Esophagus squamous epithelium (tissue), 4 donors: ENCODE results near the gene SCN4B.

Experiments used
- CTCF ChIP-seq, 6 experiments: fragments of 450-650 bp in 4 of 6; fragments of 200-600 bp in 2 of 6; sonication (generic) in 2 of 6; IDR thresholded peaks; one replicate each; pipeline ENCODE4 v1.5.1; 2016 to 2019; ENCODE audit warnings: antibody characterized with exemption in 6 of 6, mild to moderate bottlenecking in 4 of 6, moderate library complexity in 4 of 6
- POLR2A ChIP-seq, 4 donors: fragments of 450-650 bp; IDR thresholded peaks; one replicate each; pipeline ENCODE4 v1.6.1; 2017; ENCODE audit warnings: antibody characterized with exemption in 4 of 4, mild to moderate bottlenecking in 4 of 4, moderate library complexity in 3 of 4

- no peak for TF ChIP-seq CTCF (IDR thresholded peaks at IDR 0.05)
- no peak for TF ChIP-seq POLR2A (IDR thresholded peaks at IDR 0.05)
These were observed 14.0 kb upstream of the SCN4B start for GRCh38 chr11:118166641-118167040.
